GM12891 (cell line): ENCODE data around the gene NRROS. TPM values are rescaled to one million over a fixed set of nuclear protein-coding genes. Genes with fewer than 3 reads are reported as not detected.
"Not testable (repeated sequence)": the region's sequence is repeated elsewhere in the genome, so short reads cannot be mapped to it uniquely, and the experiment has no call there.

ENCODE experiments used
- DNase-seq: peaks from one replicate; pipeline ENCODE4 v3.0.0; 2011; ENCODE audit warnings: low spot score; ENCODE audit not compliant: insufficient read length
- FAIRE-seq: peaks from 2 replicates; lab custom pipeline; 2011; peaks lifted over from hg19 to GRCh38; lab: Jason Lieb, UNC
- PAX5 ChIP-seq: IDR thresholded peaks from 2 replicates; pipeline ENCODE4 v1.6.1; 2011; ENCODE audit warnings: low read length, moderate library complexity, mild to moderate bottlenecking; ENCODE audit not compliant: insufficient read depth, severe bottlenecking
- POLR2A ChIP-seq: IDR thresholded peaks from 2 replicates; pipeline ENCODE4 v1.6.1; 2011; ENCODE audit warnings: low read depth, low read length, control low read depth
- POLR2AphosphoS5 ChIP-seq: IDR thresholded peaks from 2 replicates; pipeline ENCODE4 v1.6.1; 2011; ENCODE audit warnings: low read depth, low read length, control low read depth
- POU2F2 ChIP-seq: IDR thresholded peaks from 2 replicates; pipeline ENCODE4 v1.6.1; 2011; ENCODE audit warnings: low read depth, mild to moderate bottlenecking, control low read depth, low read length, moderate library complexity
- SPI1 ChIP-seq: IDR thresholded peaks from 2 replicates; pipeline ENCODE4 v1.6.1; 2011; ENCODE audit warnings: low read depth, low read length, control low read depth
- TAF1 ChIP-seq: IDR thresholded peaks from 2 replicates; pipeline ENCODE4 v1.6.1; 2011; ENCODE audit warnings: low read depth, low read length, control low read depth
- polyA plus RNA-seq: library from polyadenylated mRNA; unstranded; fragments of >200 nt; gene quantifications from one replicate; pipeline ENCODE4 v1.2.1, GENCODE V29; 2012; ENCODE audit warnings: low read depth, missing spikeins, inconsistent platforms; ENCODE audit not compliant: missing spikeins

NRROS gene
- polyA plus RNA-seq, result 22.1 TPM

DNA sequence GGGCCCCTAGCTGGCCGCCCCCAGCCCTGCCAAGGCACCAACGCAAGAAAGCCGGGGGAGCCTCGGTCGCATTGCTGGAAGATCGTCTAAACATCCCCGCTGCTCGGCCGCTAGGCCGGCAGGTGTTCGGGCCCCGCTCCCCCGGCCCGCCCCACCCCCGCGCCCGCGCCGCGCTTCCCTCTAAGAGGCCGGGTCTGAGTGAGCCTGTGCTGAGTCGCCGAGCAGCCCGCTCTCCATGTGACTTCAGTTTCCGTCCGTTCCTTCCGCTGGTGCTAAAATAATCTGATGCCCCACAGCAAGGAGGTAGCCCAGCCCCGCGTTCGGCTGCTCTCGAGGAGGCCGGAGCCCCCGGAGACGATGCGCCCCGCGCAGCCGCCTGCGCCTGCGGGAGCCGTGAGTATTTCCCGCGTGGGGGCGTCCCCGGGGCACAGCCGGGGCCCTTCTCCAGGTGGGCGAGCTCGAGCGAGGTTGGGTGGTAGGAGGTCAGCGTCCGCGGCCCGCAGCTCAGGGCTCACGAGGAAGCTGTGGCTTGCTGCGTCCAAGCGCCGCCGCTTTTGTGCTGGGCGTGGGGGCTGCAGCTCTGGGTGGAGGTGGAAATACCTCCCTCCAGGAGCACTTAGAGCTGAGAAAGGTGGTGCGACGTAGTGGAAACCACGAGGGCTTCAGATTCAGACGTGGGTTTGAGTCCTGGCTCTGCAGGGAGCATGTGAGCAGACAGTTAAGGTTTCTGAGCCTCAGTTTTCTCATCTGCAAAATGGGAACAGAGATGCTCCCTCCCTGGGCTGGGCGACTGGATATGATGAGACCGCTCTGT lies at the start of gene NRROS:
TSS of gene NRROS (plus strand) at position 212 of the 814 bp plus-strand sequence. CDS start 14,846 bp downstream, outside the sequence.
- no peak for TF ChIP-seq PAX5
- TF ChIP-seq POLR2AphosphoS5, result peak; percentile 78
- TF ChIP-seq POU2F2, result no peak
- 0 out of 2 replicates have a peak, but pooled peaks have one; percentile 7 for TF ChIP-seq SPI1
- peak; percentile 53 for TF ChIP-seq POLR2A
- TF ChIP-seq TAF1, result peak; percentile 70
- peak; percentile 78 for FAIRE-seq

DNA sequence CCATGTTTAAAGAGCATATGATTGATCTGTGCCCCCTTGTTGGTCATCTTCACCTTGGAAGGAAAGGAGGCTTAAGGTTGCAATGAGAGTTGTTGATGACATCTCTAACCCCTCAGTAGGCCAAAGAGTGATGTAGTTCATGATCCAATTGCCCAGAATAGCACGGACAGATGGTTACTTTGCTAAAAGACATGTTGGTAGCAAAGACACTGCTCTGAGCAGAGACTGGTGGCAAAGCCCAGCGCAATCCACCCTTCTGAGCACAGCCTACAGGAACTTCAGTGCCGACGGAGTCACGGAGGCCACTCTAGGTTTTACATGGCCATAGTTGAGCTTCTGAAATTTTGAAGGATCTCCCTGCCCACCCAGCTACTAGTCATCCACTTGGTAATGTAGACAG lies 49.2 kb upstream of the NRROS start:
- FAIRE-seq, result no peak
- no peak for TF ChIP-seq POU2F2
- no peak for DNase-seq

More for the DNA sequence above, at the start of gene NRROS:
- DNase-seq, result peak; percentile 73

DNA sequence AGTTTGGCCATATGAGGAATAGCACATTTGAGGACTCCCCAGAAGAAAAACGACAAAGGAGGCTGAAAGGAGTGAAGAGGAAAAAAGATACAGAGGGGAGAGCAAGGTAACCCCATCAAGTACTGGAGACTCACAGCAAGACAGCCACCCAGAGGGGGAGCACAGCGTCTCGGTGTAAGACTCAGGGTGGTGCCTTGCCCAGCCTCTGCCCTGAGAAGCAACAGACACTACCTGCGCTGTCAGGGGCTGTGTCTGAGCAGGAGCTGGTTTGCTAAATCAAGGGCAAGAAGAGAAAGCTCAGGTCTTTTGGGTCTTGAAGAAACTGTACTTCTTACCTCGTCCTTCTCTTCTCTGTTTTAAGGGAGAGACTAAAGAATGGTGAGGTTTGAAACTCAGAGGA lies 43.1 kb upstream of the NRROS start:
- DNase-seq, result no peak
- FAIRE-seq, result no peak
- TF ChIP-seq POU2F2, result no peak
- TF ChIP-seq TAF1, result no peak
- no peak for TF ChIP-seq POLR2A
- no peak for TF ChIP-seq SPI1
- no peak for TF ChIP-seq POLR2AphosphoS5
- TF ChIP-seq PAX5, result no peak

DNA sequence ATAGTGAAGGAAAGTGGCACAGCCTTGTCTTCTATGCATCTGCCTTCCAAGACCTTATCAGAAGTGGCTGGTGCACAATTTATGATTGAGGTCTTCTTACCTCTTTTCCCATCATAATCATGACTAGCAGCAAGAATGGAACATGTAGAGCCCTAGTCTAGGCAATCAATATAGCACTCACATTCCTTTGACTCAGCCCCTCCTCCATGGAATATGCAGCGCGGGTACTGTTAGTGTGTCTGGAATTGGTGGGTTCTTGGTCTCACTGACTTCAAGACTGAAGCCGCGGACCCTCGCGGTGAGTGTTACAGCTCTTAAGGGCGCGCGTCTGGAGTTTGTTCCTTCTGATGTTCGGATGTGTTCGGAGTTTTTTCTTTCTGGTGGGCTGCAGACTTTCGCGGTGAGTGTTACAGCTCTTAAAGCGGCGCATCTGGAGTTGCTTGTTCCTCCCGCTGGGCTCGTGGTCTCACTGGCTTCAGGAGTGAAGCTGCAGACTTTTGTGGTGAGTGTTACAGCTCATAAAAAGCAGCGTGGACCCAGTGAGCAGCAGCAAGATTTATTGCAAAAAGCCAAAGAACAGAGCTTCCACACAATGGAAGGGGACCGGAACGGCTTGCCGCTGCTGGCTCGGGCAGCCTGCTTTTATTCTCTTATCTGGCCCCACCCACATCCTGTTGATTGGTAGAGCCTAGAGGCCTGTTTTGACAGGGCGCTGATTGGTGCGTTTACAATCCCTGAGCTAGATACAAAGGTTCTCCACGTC lies 41.3 kb upstream of the NRROS start:
- not testable (repeated sequence) for DNase-seq, FAIRE-seq

DNA sequence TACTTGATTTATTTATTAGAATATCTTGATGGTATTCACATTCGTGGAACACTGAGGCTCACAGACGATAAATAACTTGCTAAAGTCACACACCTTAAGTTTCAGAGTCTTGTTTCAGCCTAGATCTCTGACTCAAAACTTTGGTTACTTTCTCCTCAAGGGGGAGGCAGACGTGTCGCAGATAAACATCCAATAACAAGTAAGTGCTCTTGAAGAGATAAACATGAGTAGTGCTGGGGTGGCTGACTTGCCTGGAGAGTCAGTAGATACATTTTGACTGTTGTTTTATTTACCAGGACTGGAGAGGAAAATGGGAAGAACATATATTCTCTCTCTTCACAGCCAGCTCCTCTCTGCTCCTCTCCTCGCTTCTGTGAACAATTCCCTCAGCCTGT lies 39.8 kb upstream of the NRROS start:
- FAIRE-seq (no peak), DNase-seq (no peak)
- TF ChIP-seq POLR2AphosphoS5 (no peak), POLR2A (no peak), SPI1 (no peak), PAX5 (no peak), TAF1 (no peak), POU2F2 (no peak)

DNA sequence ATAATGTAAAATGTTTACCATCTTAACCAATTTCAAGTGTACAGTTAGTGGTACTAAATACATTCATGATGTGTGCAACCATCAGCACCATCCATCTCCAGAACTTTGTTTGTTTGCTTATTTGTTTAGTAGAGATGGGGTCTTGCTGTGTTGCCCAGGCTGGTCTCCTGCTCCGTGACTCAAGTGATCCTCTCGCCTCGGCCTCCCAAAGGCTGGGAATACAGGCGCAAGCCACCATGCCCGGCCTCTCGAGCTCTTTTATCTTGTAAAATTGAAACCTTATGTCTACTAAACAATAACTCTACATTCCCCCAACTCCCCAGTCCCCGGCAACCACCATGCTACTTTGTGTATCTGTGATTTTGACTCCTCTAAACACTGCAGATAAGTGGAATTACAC lies 39.1 kb upstream of the NRROS start:
- DNase-seq, result no peak
- TF ChIP-seq POU2F2 (no peak), PAX5 (no peak), POLR2A (no peak), TAF1 (no peak), SPI1 (no peak), POLR2AphosphoS5 (no peak)
- FAIRE-seq, result no peak

DNA sequence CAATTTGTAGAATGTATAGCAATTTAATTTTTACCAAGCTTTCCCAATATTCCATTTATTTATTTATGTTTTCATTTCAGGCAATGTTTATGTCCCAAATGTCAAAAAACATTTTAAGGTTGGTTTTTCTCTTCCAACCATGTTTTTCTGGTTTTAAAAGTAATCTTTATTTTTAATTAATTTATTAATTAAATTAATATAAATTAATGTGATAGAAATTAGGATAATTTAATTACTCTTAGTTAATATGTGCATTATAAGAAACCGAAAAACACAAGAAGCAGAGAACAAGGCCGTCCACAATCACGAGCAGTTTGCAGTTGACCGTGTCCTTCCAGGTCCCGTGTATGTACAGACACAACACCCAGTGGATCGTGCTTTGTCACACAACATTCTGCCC lies 36.8 kb upstream of the NRROS start:
- DNase-seq (no peak), FAIRE-seq (no peak)
- no peak for TF ChIP-seq POLR2A

DNA sequence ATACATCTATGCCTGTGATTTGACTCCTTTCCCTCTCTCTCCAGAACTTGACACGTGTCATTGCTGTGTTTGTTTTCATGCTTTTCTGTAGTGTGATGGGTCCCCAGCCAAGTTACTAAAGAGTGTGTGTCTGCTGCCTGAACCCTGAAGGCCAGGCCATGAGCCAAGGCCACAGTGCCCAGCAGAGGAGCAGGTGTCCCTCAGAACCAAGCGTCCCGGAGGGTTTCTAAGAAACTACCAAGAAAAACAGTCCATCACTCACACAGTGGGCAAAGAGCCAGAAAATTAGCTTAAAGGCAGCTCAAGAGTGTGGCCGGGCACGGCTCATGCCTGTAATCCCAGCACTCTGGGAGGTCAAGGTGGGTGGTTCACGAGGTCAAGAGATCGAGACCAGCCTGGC lies 35.8 kb upstream of the NRROS start:
- no peak for DNase-seq
- no peak for FAIRE-seq
- TF ChIP-seq PAX5 (no peak), POLR2AphosphoS5 (no peak), TAF1 (no peak), POU2F2 (no peak), POLR2A (no peak), SPI1 (no peak)

DNA sequence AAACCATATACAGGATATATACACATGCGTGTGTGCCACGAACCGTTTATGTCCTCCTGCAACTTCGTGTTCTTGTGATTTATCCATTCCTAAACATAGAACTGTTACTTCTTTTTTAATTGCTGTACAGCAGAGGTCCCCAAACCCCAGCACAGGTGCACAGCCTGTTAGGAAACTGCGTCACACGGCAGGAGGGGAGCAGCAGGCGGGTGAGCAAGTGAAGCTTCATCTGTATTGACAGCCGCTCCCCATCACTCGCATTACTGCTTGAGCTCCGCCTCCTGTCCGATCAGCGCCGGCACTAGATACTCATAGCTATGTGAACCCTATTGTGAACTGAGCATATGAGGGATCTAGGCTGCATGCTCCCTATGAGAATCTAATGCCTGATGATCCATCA lies 34.9 kb upstream of the NRROS start:
- no peak for DNase-seq
- TF ChIP-seq POLR2AphosphoS5, result no peak
- TF ChIP-seq TAF1, result no peak
- TF ChIP-seq POLR2A, result no peak
- TF ChIP-seq POU2F2, result no peak
- TF ChIP-seq SPI1, result no peak
- no peak for TF ChIP-seq PAX5
- peak; percentile 84 for FAIRE-seq

DNA sequence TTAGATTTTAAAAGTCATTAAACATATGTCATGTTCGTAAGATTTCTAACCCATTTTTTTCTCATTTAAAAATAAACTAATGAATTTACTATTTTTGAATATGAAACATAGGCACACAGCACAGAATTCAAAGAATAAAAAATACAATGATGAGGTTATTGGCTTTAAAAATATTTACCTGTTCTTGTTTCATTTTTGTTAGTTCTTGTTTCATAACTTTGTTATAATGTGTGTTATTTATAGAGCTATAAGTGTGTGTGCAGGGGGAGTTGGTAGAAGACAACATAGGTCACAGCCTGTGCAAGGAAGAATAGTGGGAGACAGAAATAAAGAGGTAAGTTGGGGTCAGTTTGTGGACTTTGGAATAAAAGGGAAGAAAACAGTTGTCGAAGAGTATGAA lies 30.8 kb upstream of the NRROS start:
- FAIRE-seq, result no peak
- TF ChIP-seq POLR2A (no peak), PAX5 (no peak), POU2F2 (no peak), SPI1 (no peak), TAF1 (no peak), POLR2AphosphoS5 (no peak)
- DNase-seq, result no peak
